Hematopoietic multipotent progenitor cell treated with erythropoietin and hydrocortisone succinate and interleukin-3 and kit ligand, for 17 days (in vitro differentiated cells): Measurements from ENCODE around the gene TEX53.

Experiments used
- DNase-seq: peaks from one replicate; pipeline ENCODE4 v3.0.0-alpha.2; 2015; ENCODE audit warnings: low spot score

The TEX53 gene

GRCh38 chr9:114633438-114634089 lies 24.0 kb downstream of the TEX53 start:
- DNase-seq = no peak

- DNase-seq = no peak
These were observed 26.4 kb downstream of the TEX53 start for GRCh38 chr9:114631166-114631565.

GRCh38 chr9:114629563-114630090 lies 28.0 kb downstream of the TEX53 start:
- no peak for DNase-seq

DNA sequence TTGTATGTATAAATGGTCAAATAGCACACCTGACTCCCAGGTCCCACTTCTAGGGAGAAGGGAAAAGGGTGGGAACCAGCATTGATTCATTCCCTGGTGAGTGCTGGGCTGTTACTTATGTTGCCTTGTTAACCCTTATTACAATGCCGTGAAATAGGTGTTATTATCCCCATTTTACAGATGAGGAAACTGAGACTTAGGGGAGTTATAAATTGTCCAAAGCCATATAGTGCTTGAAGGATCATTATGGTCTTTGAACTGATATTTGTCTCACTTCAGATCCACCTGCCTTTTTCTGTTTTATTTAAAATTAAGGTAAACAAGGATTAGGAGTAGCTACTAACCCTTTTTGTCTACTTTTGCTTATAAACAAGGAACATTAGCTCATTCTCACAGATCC lies 30.1 kb downstream of the TEX53 start:
- DNase-seq = no peak

DNA sequence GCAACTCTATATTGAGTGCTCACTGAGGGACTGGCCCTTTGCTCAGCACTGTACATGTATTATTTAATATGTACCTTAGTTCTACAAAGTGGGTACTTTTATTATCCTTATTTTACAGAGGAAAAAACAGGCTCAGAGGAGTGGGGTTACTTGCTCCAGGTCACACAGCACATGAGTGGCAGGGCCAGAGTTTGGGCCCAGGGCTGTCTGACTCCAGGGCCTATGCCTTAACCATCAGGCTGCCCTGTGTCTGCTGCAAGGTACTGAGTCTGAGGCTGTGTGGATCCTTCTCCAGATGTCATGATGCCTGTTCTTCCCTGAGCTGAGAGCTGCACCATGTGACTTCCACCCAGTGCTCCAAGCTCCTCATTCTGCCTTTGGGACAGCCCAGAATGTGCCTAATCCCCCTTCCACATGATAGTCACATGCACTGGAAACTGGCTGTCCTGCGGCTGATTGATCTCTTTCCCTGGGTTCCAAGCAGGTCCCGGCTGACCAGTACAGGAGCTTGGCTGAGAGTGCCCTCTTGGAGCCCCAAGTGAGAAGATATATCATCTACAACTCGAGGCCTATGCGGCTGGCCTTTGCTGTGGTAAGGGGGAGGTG lies 31.1 kb downstream of the TEX53 start:
- no peak for DNase-seq

DNA sequence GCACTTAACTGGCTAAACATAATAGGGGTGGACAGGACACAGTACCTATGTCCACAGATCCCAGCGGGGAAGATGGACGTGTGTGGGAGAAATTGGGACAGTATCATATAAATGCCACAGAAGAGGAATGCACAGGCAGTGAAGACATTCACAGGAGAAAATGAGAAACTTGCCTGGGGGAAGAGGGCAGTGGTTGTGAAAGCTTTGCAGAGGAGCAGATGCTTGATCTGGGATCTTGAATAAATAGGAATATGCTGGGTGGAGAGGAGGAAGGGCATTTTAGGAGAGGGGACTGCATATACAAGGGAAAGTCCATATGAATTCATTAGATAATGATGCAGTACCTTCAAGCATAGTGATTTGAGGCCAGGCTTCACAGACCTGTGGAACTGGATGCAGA lies 32.9 kb downstream of the TEX53 start:
- DNase-seq = no peak

- no peak for DNase-seq
These were observed 35.5 kb downstream of the TEX53 start for GRCh38 chr9:114621975-114622609.

DNA sequence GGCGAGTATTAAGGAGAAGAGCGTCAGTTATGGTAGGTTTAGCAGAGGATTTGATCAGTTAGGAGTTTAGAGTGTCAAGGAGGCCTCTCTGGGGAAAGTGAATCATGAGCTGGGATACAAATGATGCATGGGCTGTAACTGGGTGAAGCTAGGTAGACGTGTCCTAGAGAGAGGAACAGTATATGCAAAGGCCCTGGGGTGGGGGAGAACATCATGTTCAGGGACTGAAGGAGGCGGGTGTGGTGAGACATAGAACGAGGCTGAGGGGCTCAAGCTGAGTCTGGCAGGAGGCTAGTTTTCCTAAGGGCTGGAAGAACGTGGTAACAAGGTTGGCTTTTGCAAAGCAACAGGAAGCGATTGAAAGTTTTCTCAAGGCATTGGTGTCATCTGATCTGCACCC lies 36.0 kb downstream of the TEX53 start:
- DNase-seq = no peak

- no peak for DNase-seq
These were observed 38.3 kb downstream of the TEX53 start for GRCh38 chr9:114619191-114619761.

- no peak for DNase-seq
These were observed 40.7 kb downstream of the TEX53 start for GRCh38 chr9:114616684-114617520.

DNA sequence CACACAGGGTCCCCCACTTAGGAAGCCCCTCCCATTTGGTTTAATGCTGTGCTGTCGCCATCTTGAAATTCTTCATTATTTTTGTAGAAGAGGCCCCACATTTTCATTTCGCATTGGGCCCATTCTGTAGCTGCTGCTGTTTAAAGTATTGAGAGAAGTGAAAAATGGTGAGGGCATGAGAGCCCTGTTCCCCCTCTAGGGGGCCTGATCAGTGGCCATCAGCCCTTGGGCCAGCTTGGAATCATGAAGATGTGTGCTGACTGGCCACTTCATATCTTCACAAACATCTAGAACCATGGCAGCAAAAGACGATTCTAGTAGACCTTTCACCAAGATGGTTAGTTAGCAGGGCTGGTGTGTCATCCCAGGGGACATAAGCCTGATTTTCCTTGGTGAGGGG lies 43.2 kb downstream of the TEX53 start:
- no peak for DNase-seq

DNA sequence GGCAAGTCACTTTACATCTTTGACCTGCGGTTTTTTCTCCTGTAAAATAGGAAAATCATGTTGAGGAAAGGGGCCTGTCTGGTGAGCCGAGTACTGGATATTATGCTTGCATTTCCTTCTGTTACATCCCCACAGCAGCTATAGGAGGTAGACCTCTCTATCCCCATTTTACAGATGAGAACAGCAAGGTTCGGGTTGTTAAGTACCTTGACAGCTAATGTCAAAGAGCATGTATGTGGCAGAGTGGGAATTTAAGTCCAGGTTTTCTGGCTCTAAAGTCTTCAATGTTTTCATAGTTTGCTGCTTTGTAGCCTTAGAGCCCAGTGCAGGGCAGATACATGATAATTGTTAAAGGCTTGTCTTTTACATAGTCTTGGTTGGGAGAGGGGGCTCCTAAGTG lies 43.7 kb downstream of the TEX53 start:
- DNase-seq = no peak

GRCh38 chr9:114613087-114613486 lies 44.5 kb downstream of the TEX53 start:
- no peak for DNase-seq

DNA sequence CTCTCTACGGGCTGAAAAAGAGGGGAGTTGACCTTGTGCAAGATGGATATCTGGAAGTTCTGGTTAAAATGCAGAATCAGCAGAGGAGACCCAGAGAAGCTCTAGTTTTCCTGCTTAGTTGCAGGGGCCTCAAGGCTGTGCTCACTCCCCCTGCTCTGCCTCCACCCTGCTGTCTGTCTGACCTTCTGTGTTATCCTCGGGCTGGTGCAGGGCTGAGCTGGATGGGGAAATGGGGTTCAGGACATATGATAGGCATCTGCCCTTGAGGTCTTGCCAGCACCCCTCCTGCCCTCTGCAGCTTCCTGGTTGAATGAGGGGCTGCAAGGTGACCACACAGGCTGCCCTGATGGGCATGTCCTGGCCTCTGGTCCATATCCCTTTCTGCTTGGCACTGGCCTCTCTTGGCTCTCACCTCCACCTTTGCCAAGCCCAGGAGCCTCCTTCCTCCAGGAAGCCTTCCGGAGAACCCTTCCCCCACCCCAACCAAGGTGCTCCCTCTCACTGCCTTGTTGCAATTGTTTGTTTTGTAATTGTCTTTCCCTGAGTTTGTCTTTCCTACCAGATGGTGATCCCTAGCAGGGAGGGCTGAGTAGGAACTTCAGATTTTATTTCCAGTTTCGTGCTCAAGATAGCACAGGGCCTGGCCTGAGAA lies 45.2 kb downstream of the TEX53 start:
- no peak for DNase-seq

DNA sequence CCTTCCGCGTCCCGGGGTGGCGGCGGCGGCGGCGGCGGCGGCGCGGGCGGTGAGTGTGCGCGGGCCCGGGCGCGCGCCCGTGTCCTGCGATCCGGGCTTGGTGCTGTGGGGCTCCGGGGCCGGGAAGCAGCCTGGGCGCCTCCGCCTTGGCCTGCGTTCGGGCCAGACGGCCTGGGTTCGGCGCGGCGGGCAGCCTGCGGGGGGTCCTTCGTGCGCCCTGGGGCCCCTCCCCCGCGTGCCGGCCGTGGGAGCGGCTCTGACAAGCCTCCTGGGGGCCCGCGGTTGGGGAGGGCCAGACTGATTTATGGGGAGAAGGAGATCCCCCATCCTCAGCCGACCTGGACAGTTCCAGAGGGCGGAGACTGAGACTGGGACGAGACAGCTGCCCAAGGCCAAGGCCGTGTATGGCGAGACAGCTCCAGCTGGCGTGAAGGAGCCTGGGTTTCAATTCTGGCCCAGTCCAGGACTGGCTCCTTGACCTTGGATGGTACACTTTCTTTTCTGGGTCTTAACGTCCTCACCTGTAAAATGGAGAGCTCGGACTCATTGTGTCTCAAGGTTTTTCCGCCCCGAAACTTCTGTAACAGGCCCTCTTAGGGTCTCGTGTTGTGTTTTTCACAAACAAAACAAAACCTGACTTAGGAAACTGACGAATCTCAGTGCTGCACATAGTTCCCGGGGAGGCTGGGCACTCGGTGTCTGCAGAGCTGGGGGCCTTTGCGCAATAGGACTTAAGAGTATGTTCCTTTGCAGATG lies 45.9 kb downstream of the TEX53 start:
- no peak for DNase-seq

GRCh38 chr9:114608525-114608796 lies 49.1 kb downstream of the TEX53 start:
- DNase-seq = no peak

GRCh38 chr9:114607671-114608524 lies 49.7 kb downstream of the TEX53 start:
- DNase-seq = no peak

- no peak for DNase-seq
These were observed 50.9 kb downstream of the TEX53 start for GRCh38 chr9:114606597-114607207.
